HepG2 (cell line): Measurements from ENCODE around the gene DHTKD1. TPM values are rescaled to one million over a fixed set of nuclear protein-coding genes. Genes with fewer than 3 reads are reported as not detected.

ENCODE experiments used
- ATAC-seq: fragments of 200-7000 bp; cut with Tn5 transposase; 3 replicates; pipeline ENCODE4 v1.9.1; 2020; ENCODE audit warnings: mild to moderate bottlenecking, moderate library complexity
- BruUV-seq: library from RNA; stranded (reverse); fragments of 400-500 nt; replicated peaks from 2 replicates; lab custom pipeline; 2021; lab: Mats Ljungman, UMichigan
- CTCF ChIA-PET: fragments of 300-600 bp; formaldehyde crosslinking; extraction: SDS; loops from one replicate; lab custom pipeline; 2021; ENCODE audit warnings: low total read pairs, inconsistent platforms, low intra/inter-chr PET ratio; lab: Yijun Ruan, JAX
- POLR2A ChIA-PET: fragments of 350-600 bp; sonication (Branson Sonifier 250); formaldehyde crosslinking; loops from one replicate; lab custom pipeline; 2020; ENCODE audit warnings: antibody characterized with exemption, inconsistent platforms; lab: Yijun Ruan, JAX
- DNase-seq: peaks from one replicate; pipeline ENCODE4 v3.0.0-alpha.2; 2015; ENCODE audit warnings: low spot score
- FAIRE-seq: peaks from 3 replicates; lab custom pipeline; 2011; peaks lifted over from hg19 to GRCh38; lab: Jason Lieb, UNC
- H2AFZ ChIP-seq: one replicate; pipeline ENCODE4 v1.6.1; 2011; ENCODE audit warnings: low read length, inconsistent platforms
- H3K27ac ChIP-seq: fragments of 300-600 bp; 3 replicates; pipeline ENCODE4 v1.8.0; 2011; ENCODE audit warnings: mixed run types, mild to moderate bottlenecking, mixed read lengths, low read length, inconsistent platforms; ENCODE audit not compliant: insufficient read depth; ENCODE audit errors: extremely low read length
- H3K27me3 ChIP-seq, 2 experiments: fragments of 200-600 bp in 1 of 2; 2 replicates in 1 of 2; 3 replicates in 1 of 2; pipeline versions ENCODE4 v1.6.0 to v1.8.0; 2011; ENCODE audit warnings: low read length in 2 of 2, mild to moderate bottlenecking in 2 of 2, moderate library complexity in 2 of 2, inconsistent platforms in 1 of 2; ENCODE audit not compliant: insufficient read depth in 2 of 2, control insufficient read depth in 1 of 2
- H3K36me3 ChIP-seq, 2 experiments: fragments of 200-600 bp in 1 of 2; replicated peaks in 1 of 2; 2 replicates in 1 of 2; 3 replicates in 1 of 2; pipeline versions ENCODE4 v1.5.1 to v1.8.0; 2011; ENCODE audit warnings: low read length in 2 of 2, inconsistent platforms in 1 of 2; ENCODE audit not compliant: insufficient read depth in 2 of 2, control insufficient read depth in 1 of 2
- H3K4me1 ChIP-seq: 2 replicates; pipeline ENCODE4 v1.5.1; 2012; ENCODE audit warnings: low read length, inconsistent platforms; ENCODE audit not compliant: insufficient read depth
- H3K4me2 ChIP-seq: 2 replicates; pipeline ENCODE4 v1.6.0; 2011; ENCODE audit warnings: low read depth, low read length, inconsistent platforms
- H3K4me3 ChIP-seq, 3 experiments: fragments of 200-600 bp in 1 of 3; sonication (generic), shearing (Covaris generic) in 1 of 3; replicated peaks in 1 of 3; 2 replicates each; pipeline ENCODE4 v1.5.1; 2011 to 2016; ENCODE audit warnings: low read length in 3 of 3, inconsistent platforms in 2 of 3, low read depth in 2 of 3, mild to moderate bottlenecking in 2 of 3, control low read depth in 1 of 3, mixed read lengths in 1 of 3; ENCODE audit not compliant: insufficient read depth in 1 of 3
- H3K79me2 ChIP-seq: one replicate; pipeline ENCODE4 v1.6.1; 2011; ENCODE audit warnings: low read length, inconsistent platforms; ENCODE audit not compliant: insufficient read depth
- H3K9ac ChIP-seq: 2 replicates; pipeline ENCODE4 v1.6.0; 2011; ENCODE audit warnings: mild to moderate bottlenecking, low read depth, low read length, inconsistent platforms; ENCODE audit not compliant: insufficient read depth
- H3K9me3 ChIP-seq: 2 replicates; pipeline ENCODE4 v1.5.1; 2012; ENCODE audit warnings: mild to moderate bottlenecking, low read length
- H4K20me1 ChIP-seq: 2 replicates; pipeline ENCODE4 v1.6.0; 2011; ENCODE audit warnings: inconsistent platforms, mild to moderate bottlenecking, low read length, moderate library complexity; ENCODE audit not compliant: insufficient read depth
- CBX1 ChIP-seq: IDR thresholded peaks from one replicate; pipeline ENCODE4 v1.6.1; 2016; ENCODE audit warnings: antibody characterized with exemption, low read depth
- CHD2 ChIP-seq: IDR thresholded peaks from 2 replicates; pipeline ENCODE4 v1.6.1; 2011; ENCODE audit warnings: low read depth, low read length, improper control_type of control experiment
- DBP ChIP-seq: sonication (generic); formaldehyde crosslinking; IDR thresholded peaks from 2 replicates; pipeline ENCODE4 v1.4.0; 2020; ENCODE audit warnings: missing genetic modification reagents; ENCODE audit errors: not compliant biosample characterization
- MTA1 ChIP-seq: sonication (generic); formaldehyde crosslinking; IDR thresholded peaks from 2 replicates; pipeline ENCODE4 v1.4.0; 2020; ENCODE audit warnings: missing genetic modification reagents, mild to moderate bottlenecking, borderline replicate concordance
- PHF20 ChIP-seq: sonication (generic); formaldehyde crosslinking; IDR thresholded peaks from 2 replicates; pipeline ENCODE4 v1.5.0; 2020; ENCODE audit warnings: mild to moderate bottlenecking, missing genetic modification reagents
- RAD51 ChIP-seq: fragments of 450-650 bp; IDR thresholded peaks from 2 replicates; pipeline ENCODE4 v1.6.1; 2016; ENCODE audit warnings: borderline replicate concordance
- SMAD1 ChIP-seq: sonication (generic); formaldehyde crosslinking; IDR thresholded peaks from 2 replicates; pipeline ENCODE4 v1.4.0; 2020; ENCODE audit warnings: missing genetic modification reagents, low read depth, mild to moderate bottlenecking, borderline replicate concordance
- ZNF468 ChIP-seq: sonication (generic); formaldehyde crosslinking; IDR thresholded peaks from 2 replicates; pipeline ENCODE4 v1.8.0; 2022; ENCODE audit warnings: mild to moderate bottlenecking, moderate library complexity, missing genetic modification reagents
- ZNF607 ChIP-seq: sonication (generic); formaldehyde crosslinking; IDR thresholded peaks from 2 replicates; pipeline ENCODE4 v1.5.1; 2020; ENCODE audit warnings: missing genetic modification reagents, mild to moderate bottlenecking, borderline replicate concordance
- WGBS: methylation state at CpG from one replicate; pipeline ENCODE4 v1.1.6; 2017; ENCODE audit warnings: low lambda C conversion rate; 5-methylcytosine and 5-hydroxymethylcytosine counted together
- in situ Hi-C: cut with HindIII; loops from 2 replicates; pipeline ENCODE4 v1.10.0; 2017; ENCODE audit warnings: low pct_unique_long_range_greater_than_20kb; ENCODE audit not compliant: extremely low pct_ligation_motif_present
- intact Hi-C: fragments of 100-400 bp; cut with micrococcal nuclease; formaldehyde crosslinking; loops from one replicate; pipeline ENCODE4 v1.10.0; 2022; ENCODE audit not compliant: unreplicated experiment
- polyA plus RNA-seq, 8 experiments: library from polyadenylated mRNA; depleted of rRNA in 3 of 8; stranded (reverse) in 7 of 8; unstranded in 1 of 8; fragments of >200 nt; fragmentation: Illumina TruSeq in 4 of 8; extraction: Trizol in 4 of 8; gene quantifications; 2 replicates each; pipeline versions ENCODE4 v1.2.1 to v1.2.3, GENCODE V29; 2011 to 2016; ENCODE audit warnings: low read depth in 4 of 8, missing spikeins in 1 of 8, mixed read lengths in 1 of 8; ENCODE audit not compliant: insufficient read depth in 1 of 8
- total RNA-seq, 5 experiments: library from RNA; depleted of rRNA; stranded (reverse); fragments of >200 nt; fragmentation: Illumina TruSeq; extraction: Trizol; gene quantifications; 2 replicates each; pipeline ENCODE4 v1.2.3, GENCODE V29; 2016; ENCODE audit warnings: low read depth in 1 of 5
- TF ChIP-seq, protein P1 (sequence below): conservative IDR thresholded peaks from 2 replicates; pipeline ENCODE4 v1.6.1; 2018; ENCODE audit warnings: missing genetic modification reagents

Gene DHTKD1
- total and polyA plus RNA-seq, 2 of the 13 experiments (the other 11 are each of a cell fraction or from before 2014, with no cell fraction given), result 9.6 to 14.1 TPM

DNA sequence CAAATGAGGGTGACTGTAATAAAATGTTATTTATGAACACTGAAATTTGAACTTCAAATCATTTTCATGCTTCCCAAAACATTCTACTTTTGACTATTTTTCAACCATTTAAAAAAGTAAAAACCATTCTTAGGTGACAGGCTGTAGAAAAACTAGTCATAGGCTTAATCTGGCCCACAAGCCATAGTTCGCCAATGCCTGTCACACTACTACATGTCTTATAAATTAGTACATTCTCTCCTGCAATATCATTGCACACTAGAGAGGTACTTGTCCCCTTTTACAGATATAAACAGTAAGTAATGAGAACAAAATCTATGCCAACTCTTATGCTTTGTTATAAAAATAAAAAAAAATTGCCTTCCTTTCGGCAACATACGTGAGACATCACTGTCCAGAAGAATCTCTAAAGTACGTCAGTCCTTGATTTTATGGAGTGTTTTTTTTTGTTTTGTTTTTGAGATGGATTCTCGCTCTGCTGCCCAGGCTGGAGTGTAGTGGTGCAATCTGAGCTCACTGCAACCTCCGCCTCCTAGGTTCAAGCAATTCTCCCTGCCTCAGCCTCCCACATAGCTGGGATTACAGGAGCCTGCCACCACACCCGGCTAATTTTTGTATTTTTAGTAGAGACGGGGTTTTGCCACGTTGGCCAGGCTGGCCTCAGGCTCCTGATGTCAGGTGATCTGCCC lies 49.3 kb upstream of the DHTKD1 start:
- 96% methylated on average over 9 of the region's 9 CpGs for WGBS
- peaks cover 21% of the 10 kb centered on the region for H3K4me1 ChIP-seq
- H3K9ac ChIP-seq, result no peak overlapping the region
- FAIRE-seq (no peak), ATAC-seq (no peak), DNase-seq (no peak)
- H4K20me1 ChIP-seq, result no peaks in the 10 kb centered on the region
- no TSS peak for BruUV-seq
- H3K27ac ChIP-seq, result no peak overlapping the region
- H3K9me3 ChIP-seq, result no peaks in the 10 kb centered on the region
- peaks cover 18% of the 10 kb centered on the region for H3K79me2 ChIP-seq
- POLR2A ChIA-PET, result no interaction called here
- no peak overlapping the region for H3K4me3 ChIP-seq
- no peak overlapping the region for H2AFZ ChIP-seq
- H3K4me2 ChIP-seq, result no peak overlapping the region
- CTCF ChIA-PET, result no interaction called here
- no peaks in the 10 kb centered on the region for H3K27me3 ChIP-seq
- intact Hi-C loops (no loop called here), in situ Hi-C loops (no loop called here)
- TF ChIP-seq MTA1 (CRISPR knock-in tag) (no peak), PHF20 (CRISPR knock-in tag) (no peak), ZNF607 (CRISPR knock-in tag) (no peak), CBX1 (no peak), DBP (CRISPR knock-in tag) (no peak), RAD51 (no peak), CHD2 (no peak), SMAD1 (CRISPR knock-in tag) (no peak), ZNF468 (no peak)
- TF ChIP-seq, protein P1, sequence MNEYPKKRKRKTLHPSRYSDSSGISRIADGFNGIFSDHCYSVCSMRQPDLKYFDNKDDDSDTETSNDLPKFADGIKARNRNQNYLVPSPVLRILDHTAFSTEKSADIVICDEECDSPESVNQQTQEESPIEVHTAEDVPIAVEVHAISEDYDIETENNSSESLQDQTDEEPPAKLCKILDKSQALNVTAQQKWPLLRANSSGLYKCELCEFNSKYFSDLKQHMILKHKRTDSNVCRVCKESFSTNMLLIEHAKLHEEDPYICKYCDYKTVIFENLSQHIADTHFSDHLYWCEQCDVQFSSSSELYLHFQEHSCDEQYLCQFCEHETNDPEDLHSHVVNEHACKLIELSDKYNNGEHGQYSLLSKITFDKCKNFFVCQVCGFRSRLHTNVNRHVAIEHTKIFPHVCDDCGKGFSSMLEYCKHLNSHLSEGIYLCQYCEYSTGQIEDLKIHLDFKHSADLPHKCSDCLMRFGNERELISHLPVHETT, result no peak
- H3K36me3 ChIP-seq, result no peaks in the 10 kb centered on the region
